DOHH2 (cell line): ENCODE results near the gene ERBB2.

Experiments used
- H3F3A ChIP-seq: fragments of 200-600 bp; sonication (generic), shearing (Covaris generic); 2 replicates; pipeline ENCODE4 v1.6.0; 2016; ENCODE audit warnings: antibody characterized with exemption, mild to moderate bottlenecking; ENCODE audit not compliant: control insufficient read depth, insufficient read depth
- H3K27ac ChIP-seq: fragments of 200-600 bp; sonication (generic); 2 replicates; pipeline ENCODE4 v1.5.1; 2014; ENCODE audit warnings: low read depth, mild to moderate bottlenecking, low read length, moderate library complexity
- H3K27me3 ChIP-seq: fragments of 200-600 bp; sonication (generic); 2 replicates; pipeline ENCODE4 v1.6.1; 2014; ENCODE audit warnings: mild to moderate bottlenecking, low read length, mixed read lengths; ENCODE audit not compliant: control insufficient read depth
- H3K36me3 ChIP-seq: fragments of 200-600 bp; sonication (generic); 2 replicates; pipeline ENCODE4 v1.6.1; 2014; ENCODE audit warnings: mild to moderate bottlenecking, low read length, moderate library complexity, mixed read lengths; ENCODE audit not compliant: control insufficient read depth
- H3K4me1 ChIP-seq: fragments of 200-600 bp; sonication (generic); 2 replicates; pipeline ENCODE4 v1.6.1; 2014; ENCODE audit warnings: mild to moderate bottlenecking, low read length, mixed read lengths; ENCODE audit not compliant: control insufficient read depth
- H3K4me2 ChIP-seq: fragments of 200-600 bp; sonication (generic); 2 replicates; pipeline ENCODE4 v1.6.0; 2014; ENCODE audit warnings: mild to moderate bottlenecking, low read length, moderate library complexity
- H3K4me3 ChIP-seq: fragments of 200-600 bp; sonication (generic); 2 replicates; pipeline ENCODE4 v1.5.1; 2014; ENCODE audit warnings: mild to moderate bottlenecking, low read length, mixed read lengths
- H3K79me2 ChIP-seq: fragments of 200-600 bp; sonication (generic); 2 replicates; pipeline ENCODE4 v1.6.1; 2014; ENCODE audit warnings: mild to moderate bottlenecking, low read length, mixed read lengths; ENCODE audit not compliant: control insufficient read depth
- H3K9me2 ChIP-seq: fragments of 200-600 bp; sonication (generic); replicated peaks from 2 replicates; pipeline ENCODE4 v1.6.1; 2014; ENCODE audit warnings: mild to moderate bottlenecking, low read length, mixed read lengths; ENCODE audit not compliant: control insufficient read depth
- H3K9me3 ChIP-seq: fragments of 200-600 bp; sonication (generic); 2 replicates; pipeline ENCODE4 v1.6.1; 2014; ENCODE audit warnings: antibody characterized with exemption, low read length, mixed read lengths; ENCODE audit not compliant: control insufficient read depth, insufficient read depth
- H4K20me1 ChIP-seq: fragments of 200-600 bp; sonication (generic); 2 replicates; pipeline ENCODE4 v1.6.0; 2014; ENCODE audit warnings: low read depth, mild to moderate bottlenecking, antibody characterized with exemption, low read length, moderate library complexity; ENCODE audit not compliant: control insufficient read depth, insufficient read depth
- EZH2phosphoT487 ChIP-seq: fragments of 200-600 bp; sonication (generic); IDR thresholded peaks from 2 replicates; pipeline ENCODE4 v1.6.1; 2017; ENCODE audit warnings: borderline replicate concordance, mild to moderate bottlenecking, antibody characterized with exemption, low read length, moderate library complexity, mixed read lengths
- TF ChIP-seq, protein P1 (sequence below): fragments of 200-600 bp; sonication (generic); IDR thresholded peaks from one replicate; pipeline ENCODE4 v1.5.1; 2014; ENCODE audit warnings: antibody characterized with exemption, mild to moderate bottlenecking, low read depth, low read length; ENCODE audit not compliant: poor library complexity, severe bottlenecking

ERBB2 gene

GRCh38 chr17:39659279-39660010 lies 40.4 kb upstream of the ERBB2 start:
- H3K9me3 ChIP-seq = no peaks in the 10 kb centered on the region
- H3K79me2 ChIP-seq = no peaks in the 10 kb centered on the region
- H3K27ac ChIP-seq = peak overlapping the region; percentile 16; the same call in 1 of the 2 replicates
- no peak overlapping the region for H3K4me3 ChIP-seq
- peak overlapping the region; percentile 28 for H3K4me2 ChIP-seq
- H3K9me2 ChIP-seq = no peaks in the 10 kb centered on the region
- peaks cover 35% of the 10 kb centered on the region for H3K36me3 ChIP-seq
- no peak for TF ChIP-seq EZH2phosphoT487
- TF ChIP-seq, protein P1, sequence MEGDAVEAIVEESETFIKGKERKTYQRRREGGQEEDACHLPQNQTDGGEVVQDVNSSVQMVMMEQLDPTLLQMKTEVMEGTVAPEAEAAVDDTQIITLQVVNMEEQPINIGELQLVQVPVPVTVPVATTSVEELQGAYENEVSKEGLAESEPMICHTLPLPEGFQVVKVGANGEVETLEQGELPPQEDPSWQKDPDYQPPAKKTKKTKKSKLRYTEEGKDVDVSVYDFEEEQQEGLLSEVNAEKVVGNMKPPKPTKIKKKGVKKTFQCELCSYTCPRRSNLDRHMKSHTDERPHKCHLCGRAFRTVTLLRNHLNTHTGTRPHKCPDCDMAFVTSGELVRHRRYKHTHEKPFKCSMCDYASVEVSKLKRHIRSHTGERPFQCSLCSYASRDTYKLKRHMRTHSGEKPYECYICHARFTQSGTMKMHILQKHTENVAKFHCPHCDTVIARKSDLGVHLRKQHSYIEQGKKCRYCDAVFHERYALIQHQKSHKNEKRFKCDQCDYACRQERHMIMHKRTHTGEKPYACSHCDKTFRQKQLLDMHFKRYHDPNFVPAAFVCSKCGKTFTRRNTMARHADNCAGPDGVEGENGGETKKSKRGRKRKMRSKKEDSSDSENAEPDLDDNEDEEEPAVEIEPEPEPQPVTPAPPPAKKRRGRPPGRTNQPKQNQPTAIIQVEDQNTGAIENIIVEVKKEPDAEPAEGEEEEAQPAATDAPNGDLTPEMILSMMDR = no peak
- no peaks in the 10 kb centered on the region; the same call in 1 of the 2 replicates for H3F3A ChIP-seq
- peaks cover 18% of the 10 kb centered on the region for H3K4me1 ChIP-seq
- no peaks in the 10 kb centered on the region for H4K20me1 ChIP-seq
- H3K27me3 ChIP-seq = no peaks in the 10 kb centered on the region

DNA sequence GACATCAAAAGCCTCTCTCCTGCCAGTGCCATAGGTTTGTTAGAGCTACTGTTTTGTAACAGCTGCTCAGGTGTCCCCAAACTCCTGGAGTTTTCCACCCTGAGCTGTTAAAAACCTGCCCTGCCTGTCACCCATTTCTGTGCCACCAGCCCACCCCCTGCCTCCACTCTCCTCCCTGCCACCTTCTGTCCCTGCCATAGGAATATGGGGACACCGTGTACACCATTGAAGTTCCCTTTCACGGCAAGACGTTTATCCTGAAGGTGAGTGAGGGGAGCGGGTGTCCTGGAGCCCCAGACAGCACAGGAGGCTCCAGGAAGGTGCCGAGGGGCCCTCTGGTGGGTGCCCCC lies 39.9 kb upstream of the ERBB2 start:
- Histone ChIP-seq H3F3A (no peaks in the 10 kb centered on the region; the same call in 1 of the 2 replicates), H3K27ac (no peak overlapping the region), H3K27me3 (no peaks in the 10 kb centered on the region), H3K4me3 (no peak overlapping the region), H4K20me1 (no peaks in the 10 kb centered on the region), H3K9me3 (no peaks in the 10 kb centered on the region), H3K36me3 (peaks cover 35% of the 10 kb centered on the region), H3K4me1 (peaks cover 18% of the 10 kb centered on the region), H3K79me2 (no peaks in the 10 kb centered on the region), H3K4me2 (no peak overlapping the region), H3K9me2 (no peaks in the 10 kb centered on the region)
- TF ChIP-seq, protein P1 = no peak
- no peak for TF ChIP-seq EZH2phosphoT487

- no peaks in the 10 kb centered on the region for H3K9me3 ChIP-seq
- no peak overlapping the region for H3K4me3 ChIP-seq
- H3K36me3 ChIP-seq = peaks cover 35% of the 10 kb centered on the region
- H3K9me2 ChIP-seq = no peaks in the 10 kb centered on the region
- no peaks in the 10 kb centered on the region for H4K20me1 ChIP-seq
- H3K4me1 ChIP-seq = peaks cover 18% of the 10 kb centered on the region
- peaks cover 2% of the 10 kb centered on the region; the same call in 1 of the 2 replicates for H3K27me3 ChIP-seq
- no peak overlapping the region for H3K4me2 ChIP-seq
- H3K27ac ChIP-seq = no peak overlapping the region
- H3F3A ChIP-seq = no peaks in the 10 kb centered on the region; the same call in 1 of the 2 replicates
- no peaks in the 10 kb centered on the region for H3K79me2 ChIP-seq
- no peak for TF ChIP-seq EZH2phosphoT487
- TF ChIP-seq, protein P1 = no peak
These were observed 39.2 kb upstream of the ERBB2 start for GRCh38 chr17:39660397-39661385.
